CD8-positive, alpha-beta memory T cell (primary cell): ENCODE measurements around the gene TGIF1. TPM values are rescaled to one million over a fixed set of nuclear protein-coding genes. Genes with fewer than 3 reads are reported as not detected.

Experiments
- CTCF ChIA-PET: fragments of 350-600 bp; sonication (Branson Sonifier 250); formaldehyde crosslinking; loops from one replicate; lab custom pipeline; 2021; ENCODE audit warnings: antibody characterized with exemption; lab: Charles Lee
- POLR2A ChIA-PET: fragments of 350-600 bp; sonication (Branson Sonifier 250); formaldehyde crosslinking; loops from one replicate; lab custom pipeline; 2021; ENCODE audit warnings: antibody characterized with exemption; lab: Charles Lee
- DNase-seq, 5 donors: peaks; one replicate each; pipeline versions ENCODE4 v3.0.0 to v3.0.0-alpha.2; 2020 to 2022; ENCODE audit warnings: mixed read lengths in 1 of 5
- H3K27ac ChIP-seq: one replicate; pipeline ENCODE4 v1.7.0; 2013; ENCODE audit warnings: low read depth, mild to moderate bottlenecking, low read length, moderate library complexity
- H3K27me3 ChIP-seq: 2 replicates; pipeline ENCODE4 v1.7.0; 2013; ENCODE audit warnings: low read length, mild to moderate bottlenecking; ENCODE audit not compliant: insufficient read depth, poor library complexity, severe bottlenecking
- H3K36me3 ChIP-seq: 2 replicates; pipeline ENCODE4 v1.7.0; 2013; ENCODE audit warnings: mild to moderate bottlenecking, low read length, moderate library complexity; ENCODE audit not compliant: insufficient read depth
- H3K4me1 ChIP-seq: 2 replicates; pipeline ENCODE4 v1.7.0; 2013; ENCODE audit warnings: mild to moderate bottlenecking, low read length, moderate library complexity; ENCODE audit not compliant: insufficient read depth
- H3K4me3 ChIP-seq: 2 replicates; pipeline ENCODE4 v1.7.0; 2013; ENCODE audit warnings: mild to moderate bottlenecking, low read length
- H3K9me3 ChIP-seq: 2 replicates; pipeline ENCODE4 v1.7.0; 2013; ENCODE audit warnings: mild to moderate bottlenecking, low read length
- H3K27ac Mint-ChIP-seq, 8 donors: one replicate each; pipeline ENCODE4 v1.8.0; 2020 to 2021; ENCODE audit warnings: mixed read lengths in 8 of 8, mild to moderate bottlenecking in 6 of 8, inconsistent platforms in 3 of 8, moderate library complexity in 3 of 8
- H3K27me3 Mint-ChIP-seq, 2 donors: one replicate each; pipeline ENCODE4 v1.8.0; 2020 to 2021; ENCODE audit warnings: mixed read lengths in 2 of 2, mild to moderate bottlenecking in 1 of 2, moderate library complexity in 1 of 2
- H3K36me3 Mint-ChIP-seq, 3 donors: one replicate each; pipeline ENCODE4 v1.8.0; 2020 to 2021; ENCODE audit warnings: mixed read lengths in 3 of 3, inconsistent platforms in 1 of 3, mild to moderate bottlenecking in 1 of 3
- H3K4me1 Mint-ChIP-seq, 3 donors: one replicate each; pipeline ENCODE4 v1.8.0; 2020 to 2021; ENCODE audit warnings: mixed read lengths in 3 of 3, inconsistent platforms in 1 of 3, mild to moderate bottlenecking in 1 of 3
- H3K4me3 Mint-ChIP-seq, 7 donors: one replicate each; pipeline ENCODE4 v1.8.0; 2020 to 2021; ENCODE audit warnings: mixed read lengths in 7 of 7, mild to moderate bottlenecking in 6 of 7, moderate library complexity in 4 of 7, inconsistent platforms in 2 of 7
- H3K9me3 Mint-ChIP-seq, 5 donors: one replicate each; pipeline ENCODE4 v1.8.0; 2020 to 2022; ENCODE audit warnings: mixed read lengths in 5 of 5, mild to moderate bottlenecking in 3 of 5, moderate library complexity in 2 of 5, inconsistent platforms in 1 of 5
- polyA plus RNA-seq: library from polyadenylated mRNA; unstranded; fragments of 300-500 nt; fragmentation: Illumina TruSeq; gene quantifications from one replicate; pipeline ENCODE4 v1.2.3, GENCODE V29; 2021
- total RNA-seq, 2 experiments: library from RNA; stranded (reverse); gene quantifications; one replicate each; pipeline ENCODE4 v1.2.3, GENCODE V29; 2021

Gene TGIF1
- total and polyA plus RNA-seq, 3 experiments from 2014 or later = 36.9 to 77.0 (median 38.3) TPM

DNA sequence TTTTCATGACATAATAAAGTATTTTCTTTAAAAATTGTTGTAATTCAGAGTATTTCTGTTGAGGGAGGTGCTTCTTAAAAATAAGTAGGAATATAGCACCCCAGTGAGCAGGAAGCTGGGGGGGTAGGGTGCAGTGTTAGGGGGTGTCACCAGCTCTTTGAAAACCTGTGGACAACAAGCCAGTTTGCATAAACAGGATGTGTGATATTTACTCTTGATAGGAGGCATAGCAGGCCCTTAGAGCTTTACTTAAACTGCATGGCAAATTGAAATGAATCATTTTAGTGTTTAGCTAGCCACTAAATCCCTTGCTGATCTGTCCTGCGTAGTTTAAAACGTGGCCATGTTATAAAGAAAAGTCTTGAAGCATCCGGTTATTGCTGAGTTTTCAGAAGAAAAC lies 8.4 kb downstream of the TGIF1 start:
- Mint-ChIP-seq H3K4me1 (peaks cover 65 to 79% (median 78%) of the 10 kb centered on the region in 3 donors), H3K9me3 (peaks cover 4 to 10% (median 5%) of the 10 kb centered on the region in 5 donors), H3K36me3 (peaks cover 23 to 56% (median 23%) of the 10 kb centered on the region in 3 donors), H3K27me3 (no peaks in the 10 kb centered on the region), H3K27ac (peak overlapping the region; percentile 90 to 98 (median 96)), H3K4me3 (peak overlapping the region; percentile 28 to 81 (median 71))
- DNase-seq = peak in 2 of 5 donors; percentile 47 to 51
- no peaks in the 10 kb centered on the region for H3K9me3 ChIP-seq
- no peaks in the 10 kb centered on the region for H3K27me3 ChIP-seq
- no peak overlapping the region for H3K4me3 ChIP-seq
- ChIA-PET POLR2A (interaction anchor here (0.5 to 2.7 kb wide), 10 partner anchors 10 to 210 kb away, joined by 3 to 53 read pairs (median 6); partner anchors contain the start of genes MYL12A and TGIF1), CTCF (interaction anchor here (0.9 to 10.0 kb wide), 16 partner anchors 9 to 208 kb away, joined by 3 to 100 read pairs (median 6); no protein-coding TSS in a partner anchor)
- H3K27ac ChIP-seq = peak overlapping the region; percentile 61
- peaks cover 17% of the 10 kb centered on the region for H3K36me3 ChIP-seq
- peaks cover 21% of the 10 kb centered on the region for H3K4me1 ChIP-seq

DNA sequence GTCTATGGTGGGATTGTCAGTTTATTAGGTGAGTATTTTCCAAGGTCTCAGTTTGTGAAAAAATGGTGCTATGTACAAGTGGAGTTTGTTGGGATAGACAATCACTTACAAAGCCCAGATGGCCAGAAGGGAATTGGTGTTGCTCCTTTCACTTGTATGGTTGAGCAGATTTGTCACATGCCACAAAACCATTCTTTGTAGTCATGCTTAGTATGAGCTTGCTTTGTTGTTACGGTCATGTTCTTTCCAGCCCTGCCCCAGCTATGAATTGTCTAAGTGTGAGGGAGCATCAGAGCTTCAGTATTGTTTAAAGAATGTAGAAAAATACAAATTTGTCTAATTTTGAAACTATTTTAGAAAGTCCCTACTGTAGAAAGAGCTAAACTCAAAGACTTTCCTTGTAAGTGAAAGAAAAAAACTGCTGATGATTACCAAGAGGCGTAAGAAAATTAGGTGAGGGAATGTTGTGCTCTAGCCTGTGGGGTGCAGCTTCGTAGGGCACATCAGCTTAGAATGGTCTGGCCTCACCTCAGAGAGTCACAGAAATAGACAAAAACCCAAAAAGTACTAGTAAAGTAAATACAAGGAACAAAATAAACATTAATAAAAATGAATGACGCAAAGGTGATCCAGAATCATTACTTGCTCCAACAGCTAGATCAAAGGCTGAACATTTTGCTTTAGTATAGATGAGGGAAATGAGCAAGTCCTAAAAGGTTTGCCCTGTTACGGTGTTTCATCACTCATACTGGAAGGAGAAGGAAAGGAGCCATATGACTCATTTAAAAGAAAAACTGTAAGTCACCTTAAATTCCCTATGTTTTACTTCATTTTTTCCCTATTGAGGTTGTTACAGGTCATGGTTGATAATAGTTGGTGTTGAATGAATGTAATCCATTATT lies 9.2 kb downstream of the TGIF1 start:
- POLR2A ChIA-PET = interaction anchor here (0.5 to 2.7 kb wide), 9 partner anchors 11 to 211 kb away, joined by 3 to 53 read pairs (median 5); partner anchors contain the start of genes MYL12A and TGIF1

DNA sequence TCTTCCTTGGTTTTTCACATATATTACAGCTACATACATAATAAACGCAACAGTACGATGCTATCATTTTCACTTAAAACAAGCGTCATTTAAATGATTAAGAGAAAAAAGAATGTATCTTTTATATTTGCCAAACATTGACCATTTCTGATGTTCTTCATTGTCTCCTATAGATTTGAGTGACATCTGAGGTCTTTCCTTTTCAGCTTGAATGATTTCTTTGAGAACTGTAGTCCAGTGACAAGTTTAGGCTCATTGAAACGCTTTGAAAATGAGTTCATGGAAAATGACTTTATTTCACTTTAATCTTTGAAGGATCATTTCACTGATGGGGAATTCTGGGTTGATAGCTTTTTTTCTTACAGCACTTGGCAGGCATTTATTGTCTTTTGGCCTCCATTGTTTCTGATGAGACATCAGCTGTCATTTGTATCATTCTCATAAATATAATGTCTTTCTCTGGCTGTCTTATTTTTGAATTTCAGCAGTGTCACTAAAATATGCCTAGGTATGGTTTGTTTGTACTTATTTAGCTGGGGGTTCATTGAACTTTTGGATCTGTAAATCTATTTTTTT lies 10.9 kb downstream of the TGIF1 start:
- Histone ChIP-seq H3K9me3 (no peaks in the 10 kb centered on the region), H3K4me1 (peaks cover 18% of the 10 kb centered on the region), H3K27me3 (no peaks in the 10 kb centered on the region), H3K36me3 (peaks cover 17% of the 10 kb centered on the region), H3K4me3 (no peak overlapping the region), H3K27ac (no peak overlapping the region)
- ChIA-PET CTCF (interaction anchor here (1.1 to 1.9 kb wide), 5 partner anchors 9 to 205 kb away, joined by 3 to 5 read pairs (median 4); no protein-coding TSS in a partner anchor), POLR2A (interaction anchor here (0.7 to 2.3 kb wide), 2 partner anchors 9 to 150 kb away, joined by 4 to 9 read pairs; no protein-coding TSS in a partner anchor)
- no peaks in the 10 kb centered on the region for H3K27me3 Mint-ChIP-seq
- peaks cover 4 to 10% (median 5%) of the 10 kb centered on the region in 5 donors for H3K9me3 Mint-ChIP-seq
- H3K27ac Mint-ChIP-seq = peak overlapping the region; percentile 7 to 79 (median 46)
- DNase-seq = no peak
- peak overlapping the region in 1 of 7 donors; percentile 39 for H3K4me3 Mint-ChIP-seq
- peaks cover 48 to 59% (median 57%) of the 10 kb centered on the region in 3 donors for H3K4me1 Mint-ChIP-seq
- peaks cover 23 to 51% (median 23%) of the 10 kb centered on the region in 3 donors for H3K36me3 Mint-ChIP-seq

More for the DNA sequence above, 9.2 kb downstream of the TGIF1 start:
- H3K27me3 ChIP-seq = no peaks in the 10 kb centered on the region
- no peaks in the 10 kb centered on the region for H3K9me3 ChIP-seq
- Mint-ChIP-seq H3K4me1 (peaks cover 60 to 72% (median 71%) of the 10 kb centered on the region in 3 donors), H3K4me3 (peak overlapping the region; percentile 28 to 81 (median 71)), H3K9me3 (peaks cover 4 to 10% (median 5%) of the 10 kb centered on the region in 5 donors), H3K27ac (peak overlapping the region; percentile 90 to 98 (median 96)), H3K36me3 (peaks cover 23 to 52% (median 23%) of the 10 kb centered on the region in 3 donors), H3K27me3 (no peaks in the 10 kb centered on the region)
- H3K4me3 ChIP-seq = peak overlapping the region; percentile 16
- CTCF ChIA-PET = interaction anchor here (0.9 to 10.0 kb wide), 16 partner anchors 8 to 207 kb away, joined by 3 to 100 read pairs (median 6); no protein-coding TSS in a partner anchor
- H3K4me1 ChIP-seq = peaks cover 17% of the 10 kb centered on the region
- DNase-seq = no peak
- H3K27ac ChIP-seq = peak overlapping the region; percentile 61
- H3K36me3 ChIP-seq = peaks cover 17% of the 10 kb centered on the region

DNA sequence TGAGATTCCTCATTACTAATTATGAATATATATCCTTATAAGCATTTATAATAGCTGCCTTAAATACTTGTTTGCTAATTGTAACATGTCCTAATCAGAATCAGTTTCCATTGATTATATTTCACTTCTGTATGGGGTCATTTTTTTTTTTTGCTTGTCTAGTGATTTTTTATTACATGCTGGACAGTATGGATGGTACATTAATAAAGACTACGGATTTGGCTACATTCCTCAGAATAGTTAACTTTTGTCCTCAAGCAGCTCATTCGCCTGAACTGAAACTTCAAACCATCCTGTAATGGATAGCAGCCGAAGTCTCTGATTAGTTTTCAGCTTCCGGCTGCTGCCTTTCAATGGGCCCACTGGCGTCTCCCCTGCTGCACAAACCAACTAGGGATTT lies 11.7 kb downstream of the TGIF1 start:
- Mint-ChIP-seq H3K27ac (peak overlapping the region in 2 of 8 donors; percentile 38 to 72), H3K36me3 (peaks cover 21 to 43% (median 23%) of the 10 kb centered on the region in 3 donors), H3K9me3 (peaks cover 4 to 10% (median 5%) of the 10 kb centered on the region in 5 donors), H3K27me3 (no peaks in the 10 kb centered on the region), H3K4me1 (peaks cover 48 to 59% (median 57%) of the 10 kb centered on the region in 3 donors), H3K4me3 (no peak overlapping the region)
- ChIA-PET CTCF (interaction anchor here (1.1 to 1.9 kb wide), 4 partner anchors 9 to 205 kb away, joined by 3 to 5 read pairs (median 4); no protein-coding TSS in a partner anchor), POLR2A (interaction anchor here (0.7 to 2.3 kb wide), 3 partner anchors 10 to 149 kb away, joined by 3 to 9 read pairs (median 4); no protein-coding TSS in a partner anchor)
- Histone ChIP-seq H3K4me3 (no peak overlapping the region), H3K27me3 (no peaks in the 10 kb centered on the region), H3K36me3 (peaks cover 10% of the 10 kb centered on the region), H3K27ac (no peak overlapping the region), H3K4me1 (peaks cover 26% of the 10 kb centered on the region), H3K9me3 (no peaks in the 10 kb centered on the region)
- no peak for DNase-seq

DNA sequence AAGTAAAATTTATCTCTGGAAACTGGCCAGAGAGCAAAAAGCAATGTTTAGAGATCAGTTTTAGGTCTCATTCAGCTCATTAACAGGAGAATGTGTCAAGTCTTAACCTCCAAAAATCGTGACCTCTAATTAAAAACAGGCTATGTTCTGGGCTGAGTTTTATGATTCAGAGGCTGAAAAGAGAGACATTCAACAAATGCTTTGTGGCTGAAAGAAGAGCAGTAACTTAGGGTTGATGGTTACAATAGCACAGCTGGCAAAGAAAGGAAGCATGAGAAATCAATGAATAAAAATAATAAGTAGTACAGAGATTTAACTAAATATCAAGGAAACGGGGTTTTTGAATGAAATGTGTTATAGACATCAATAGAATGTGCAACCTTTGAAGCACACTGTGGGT lies 13.1 kb downstream of the TGIF1 start:
- DNase-seq = no peak
- Histone ChIP-seq H3K4me3 (no peak overlapping the region), H3K9me3 (no peaks in the 10 kb centered on the region), H3K27ac (no peak overlapping the region), H3K4me1 (peaks cover 32% of the 10 kb centered on the region), H3K36me3 (no peaks in the 10 kb centered on the region), H3K27me3 (no peaks in the 10 kb centered on the region)
- Mint-ChIP-seq H3K9me3 (peaks cover 4 to 10% (median 5%) of the 10 kb centered on the region in 5 donors), H3K4me3 (no peak overlapping the region), H3K4me1 (peaks cover 43 to 52% (median 50%) of the 10 kb centered on the region in 3 donors), H3K27ac (peak overlapping the region in 1 of 8 donors; percentile 54), H3K27me3 (no peaks in the 10 kb centered on the region), H3K36me3 (peaks cover 10 to 31% (median 15%) of the 10 kb centered on the region in 3 donors)
- POLR2A ChIA-PET = interaction anchor here (2.3 kb wide), 1 partner anchor 11 kb away, joined by 9 read pairs; no protein-coding TSS in a partner anchor
- CTCF ChIA-PET = interaction anchor here (1.2 kb wide), 1 partner anchor 9 kb away, joined by 5 read pairs; no protein-coding TSS in a partner anchor

DNA sequence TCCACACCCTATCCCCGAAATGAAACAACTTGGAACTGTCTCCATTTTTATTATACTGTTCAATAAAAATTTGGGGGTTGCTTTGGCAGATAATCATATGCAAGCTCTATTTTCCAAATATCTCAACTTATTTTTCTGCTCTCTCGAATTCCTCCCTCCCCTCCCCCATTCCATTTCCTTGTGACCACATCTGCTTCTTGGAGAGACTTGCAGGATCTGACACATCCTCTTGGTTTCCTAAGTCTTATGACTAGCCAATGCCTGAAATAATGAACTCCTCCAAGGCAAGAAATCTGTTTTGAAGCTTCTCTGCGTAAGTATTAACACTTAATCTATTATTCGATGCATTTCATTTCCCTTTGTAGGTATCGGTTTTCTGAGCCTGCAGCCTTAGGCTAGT lies 16.1 kb downstream of the TGIF1 start:
- Histone ChIP-seq H3K27ac (no peak overlapping the region), H3K36me3 (no peaks in the 10 kb centered on the region), H3K4me1 (peaks cover 17% of the 10 kb centered on the region), H3K9me3 (no peaks in the 10 kb centered on the region), H3K4me3 (no peak overlapping the region), H3K27me3 (no peaks in the 10 kb centered on the region)
- no peak for DNase-seq
- Mint-ChIP-seq H3K9me3 (peaks cover 4 to 9% (median 5%) of the 10 kb centered on the region in 5 donors), H3K27me3 (no peaks in the 10 kb centered on the region), H3K4me3 (no peak overlapping the region), H3K4me1 (peaks cover 22 to 27% (median 24%) of the 10 kb centered on the region in 3 donors), H3K27ac (peak overlapping the region in 3 of 8 donors; percentile 38 to 73 (median 61)), H3K36me3 (peaks cover 6 to 12% (median 9%) of the 10 kb centered on the region in 3 donors)
- CTCF ChIA-PET = interaction anchor here (1.1 to 6.4 kb wide), 7 partner anchors 11 to 169 kb away, joined by 3 to 57 read pairs (median 5); no protein-coding TSS in a partner anchor
- POLR2A ChIA-PET = interaction anchor here (0.7 to 1.7 kb wide), 5 partner anchors 13 to 128 kb away, joined by 3 to 5 read pairs (median 4); no protein-coding TSS in a partner anchor

- Mint-ChIP-seq H3K36me3 (peaks cover 5 to 7% (median 6%) of the 10 kb centered on the region in 3 donors), H3K4me1 (peaks cover 22 to 25% (median 24%) of the 10 kb centered on the region in 3 donors), H3K27ac (peak overlapping the region in 5 of 8 donors; percentile 38 to 82 (median 61)), H3K27me3 (no peaks in the 10 kb centered on the region), H3K4me3 (peak overlapping the region in 1 of 7 donors; percentile 25), H3K9me3 (peaks cover 4 to 8% (median 4%) of the 10 kb centered on the region in 5 donors)
- no peak overlapping the region for H3K27ac ChIP-seq
- H3K27me3 ChIP-seq = no peaks in the 10 kb centered on the region
- ChIA-PET POLR2A (interaction anchor here (0.8 to 1.7 kb wide), 4 partner anchors 14 to 127 kb away, joined by 4 to 5 read pairs (median 4); no protein-coding TSS in a partner anchor), CTCF (interaction anchor here (0.8 to 6.4 kb wide), 8 partner anchors 11 to 169 kb away, joined by 3 to 57 read pairs (median 5); no protein-coding TSS in a partner anchor)
- no peaks in the 10 kb centered on the region for H3K9me3 ChIP-seq
- H3K36me3 ChIP-seq = no peaks in the 10 kb centered on the region
- no peak overlapping the region for H3K4me3 ChIP-seq
- peaks cover 17% of the 10 kb centered on the region for H3K4me1 ChIP-seq
- peak in 1 of 5 donors; percentile 29 for DNase-seq
These were observed 16.9 kb downstream of the TGIF1 start for GRCh38 chr18:3466872-3467271.
